Ascending aorta (tissue), 2 donors: ENCODE measurements around the gene TMEM255A. TPM values are rescaled to one million over a fixed set of nuclear protein-coding genes. Genes with fewer than 3 reads are reported as not detected.

Source experiments
- DNase-seq, 2 donors: peaks; one replicate each; pipeline ENCODE4 v3.0.0-alpha.2; 2019; ENCODE audit warnings: low spot score in 2 of 2
- H3K27ac ChIP-seq, 2 donors: fragments of 200-600 bp; sonication (generic); one replicate each; pipeline ENCODE4 v1.5.1; 2016 to 2017; ENCODE audit warnings: mild to moderate bottlenecking in 1 of 2
- H3K27me3 ChIP-seq: fragments of 200-600 bp; sonication (generic); one replicate; pipeline ENCODE4 v1.5.1; 2017
- H3K36me3 ChIP-seq, 2 donors: fragments of 200-600 bp; sonication (generic); one replicate each; pipeline ENCODE4 v1.5.1; 2016
- H3K4me1 ChIP-seq, 2 donors: fragments of 200-600 bp; sonication (generic); one replicate each; pipeline ENCODE4 v1.5.1; 2016 to 2017; ENCODE audit warnings: mild to moderate bottlenecking in 1 of 2
- H3K4me3 ChIP-seq, 2 donors: fragments of 200-600 bp; sonication (generic); one replicate each; pipeline ENCODE4 v1.5.1; 2016 to 2017; ENCODE audit warnings: mild to moderate bottlenecking in 1 of 2
- H3K9me3 ChIP-seq, 2 donors: fragments of 200-600 bp; sonication (generic); one replicate each; pipeline ENCODE4 v1.5.1; 2016
- intact Hi-C: fragments of 100-400 bp; cut with DNase I; formaldehyde crosslinking; loops from one replicate; pipeline ENCODE4 v1.15.1; 2023
- total RNA-seq: library from RNA; depleted of rRNA; stranded (reverse); fragments of >200 nt; gene quantifications from one replicate; pipeline ENCODE4 v1.1.0, GENCODE V29; 2016
- TF ChIP-seq, protein P1 (sequence below), 3 experiments: fragments of 200-600 bp in 2 of 3; fragments of 450-650 bp in 1 of 3; sonication (generic) in 2 of 3; IDR thresholded peaks; one replicate each; pipeline ENCODE4 v1.5.1; 2016 to 2019; ENCODE audit warnings: antibody characterized with exemption in 3 of 3, mild to moderate bottlenecking in 1 of 3, moderate library complexity in 1 of 3

Gene TMEM255A
- total RNA-seq, 1 donor from 2014 or later: not detected

DNA sequence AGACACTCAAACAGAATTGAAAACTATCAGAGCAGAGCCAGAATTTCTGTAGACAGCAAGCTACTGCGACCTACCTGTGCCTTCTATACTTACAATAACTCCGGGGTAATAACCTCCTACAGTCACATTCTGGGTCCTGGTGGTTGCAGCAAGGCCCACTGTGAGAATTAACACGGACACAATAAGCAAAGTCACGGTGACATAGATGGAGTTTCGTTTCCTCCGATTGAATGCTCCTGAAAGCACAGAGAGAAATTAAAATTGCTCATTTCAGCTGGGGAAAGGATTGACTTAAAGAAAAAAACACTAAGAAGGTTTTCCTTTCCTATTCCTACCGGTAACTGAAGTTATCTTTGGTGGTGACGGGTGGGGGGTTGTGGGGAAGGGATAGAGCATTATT lies 7.0 kb downstream of the TMEM255A start:
- H3K4me3 ChIP-seq: no peak overlapping the region
- TF ChIP-seq, protein P1, sequence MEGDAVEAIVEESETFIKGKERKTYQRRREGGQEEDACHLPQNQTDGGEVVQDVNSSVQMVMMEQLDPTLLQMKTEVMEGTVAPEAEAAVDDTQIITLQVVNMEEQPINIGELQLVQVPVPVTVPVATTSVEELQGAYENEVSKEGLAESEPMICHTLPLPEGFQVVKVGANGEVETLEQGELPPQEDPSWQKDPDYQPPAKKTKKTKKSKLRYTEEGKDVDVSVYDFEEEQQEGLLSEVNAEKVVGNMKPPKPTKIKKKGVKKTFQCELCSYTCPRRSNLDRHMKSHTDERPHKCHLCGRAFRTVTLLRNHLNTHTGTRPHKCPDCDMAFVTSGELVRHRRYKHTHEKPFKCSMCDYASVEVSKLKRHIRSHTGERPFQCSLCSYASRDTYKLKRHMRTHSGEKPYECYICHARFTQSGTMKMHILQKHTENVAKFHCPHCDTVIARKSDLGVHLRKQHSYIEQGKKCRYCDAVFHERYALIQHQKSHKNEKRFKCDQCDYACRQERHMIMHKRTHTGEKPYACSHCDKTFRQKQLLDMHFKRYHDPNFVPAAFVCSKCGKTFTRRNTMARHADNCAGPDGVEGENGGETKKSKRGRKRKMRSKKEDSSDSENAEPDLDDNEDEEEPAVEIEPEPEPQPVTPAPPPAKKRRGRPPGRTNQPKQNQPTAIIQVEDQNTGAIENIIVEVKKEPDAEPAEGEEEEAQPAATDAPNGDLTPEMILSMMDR (IDR thresholded peaks at IDR 0.05): no peak
- intact Hi-C loops: no loop called here
- H3K36me3 ChIP-seq: no peaks in the 10 kb centered on the region
- no peaks in the 10 kb centered on the region for H3K27me3 ChIP-seq
- no peaks in the 10 kb centered on the region for H3K9me3 ChIP-seq
- DNase-seq: no peak
- no peak overlapping the region for H3K27ac ChIP-seq
- no peaks in the 10 kb centered on the region for H3K4me1 ChIP-seq

DNA sequence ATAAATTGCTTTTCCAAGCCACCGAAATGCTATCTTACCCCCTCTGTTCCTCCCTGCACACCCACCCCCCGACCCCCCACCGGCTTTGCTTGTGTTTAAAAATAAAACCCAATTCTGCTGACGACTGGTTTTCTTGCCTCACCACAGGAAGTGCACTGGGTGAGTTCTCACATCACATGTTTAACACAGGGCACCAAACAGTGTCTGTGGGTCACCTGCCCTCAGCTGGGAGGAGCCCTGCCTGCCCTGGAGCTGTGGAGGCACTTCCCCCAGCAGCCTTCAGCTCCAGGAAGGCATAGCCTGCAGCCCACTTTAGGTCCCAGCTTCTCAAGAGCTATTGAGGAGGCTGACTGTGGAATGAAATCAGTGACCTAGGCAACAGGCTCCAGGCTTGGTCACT lies 8.8 kb downstream of the TMEM255A start:
- intact Hi-C loops: no loop called here
- H3K4me3 ChIP-seq: no peak overlapping the region
- H3K27ac ChIP-seq: no peak overlapping the region
- TF ChIP-seq, protein P1 (IDR thresholded peaks at IDR 0.05): no peak
- no peaks in the 10 kb centered on the region for H3K9me3 ChIP-seq
- no peaks in the 10 kb centered on the region for H3K36me3 ChIP-seq
- no peaks in the 10 kb centered on the region for H3K27me3 ChIP-seq
- peak in 1 of 2 donors; percentile 19 for DNase-seq
- H3K4me1 ChIP-seq: no peaks in the 10 kb centered on the region

DNA sequence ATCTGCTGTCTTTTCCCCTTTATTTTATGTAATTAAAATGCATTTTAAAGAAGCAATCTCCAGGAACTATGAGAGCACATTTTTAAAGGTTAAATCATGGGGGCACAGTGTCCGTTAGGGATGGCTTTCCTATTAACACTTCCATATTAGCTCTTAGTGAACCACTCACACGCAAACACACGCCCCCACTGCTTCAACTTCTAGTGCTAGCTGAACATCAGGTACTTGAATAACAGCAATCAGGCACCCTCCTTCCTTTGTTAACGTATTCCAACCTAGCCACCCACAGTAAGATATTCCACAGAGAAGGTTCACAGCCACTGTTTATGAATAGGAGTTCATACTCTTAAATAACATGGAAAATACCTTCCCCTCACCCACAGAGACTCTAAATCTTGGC lies 9.3 kb downstream of the TMEM255A start:
- intact Hi-C loops: no loop called here

DNA sequence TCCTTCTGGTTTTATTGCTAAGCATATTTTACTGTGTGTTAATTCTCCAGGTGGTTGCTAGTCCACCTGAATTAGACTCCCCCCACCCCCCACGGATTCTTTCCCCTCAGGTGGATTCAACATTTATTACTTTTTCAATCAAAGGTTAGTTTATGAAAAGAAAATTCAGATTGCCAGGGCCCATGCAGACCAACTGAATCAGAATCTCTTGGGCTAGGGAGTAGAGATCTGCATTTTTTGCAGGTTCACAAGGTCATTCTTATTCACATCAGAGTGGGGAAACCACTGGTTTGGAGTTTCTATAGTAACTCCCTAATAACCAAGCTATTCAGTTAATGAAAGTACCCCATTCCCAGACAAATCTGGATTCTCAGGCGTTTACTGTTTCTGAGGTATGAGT lies 9.8 kb downstream of the TMEM255A start:
- DNase-seq: no peak
- Histone ChIP-seq H3K27me3 (no peaks in the 10 kb centered on the region), H3K27ac (no peak overlapping the region), H3K36me3 (no peaks in the 10 kb centered on the region), H3K9me3 (no peaks in the 10 kb centered on the region), H3K4me1 (no peaks in the 10 kb centered on the region), H3K4me3 (no peak overlapping the region)
- intact Hi-C loops: no loop called here
- TF ChIP-seq, protein P1 (IDR thresholded peaks at IDR 0.05): no peak

More for the DNA sequence above, 9.3 kb downstream of the TMEM255A start:
- TF ChIP-seq, protein P1 (IDR thresholded peaks at IDR 0.05): no peak
- DNase-seq: no peak
- no peak overlapping the region for H3K27ac ChIP-seq
- H3K4me3 ChIP-seq: no peak overlapping the region
- no peaks in the 10 kb centered on the region for H3K36me3 ChIP-seq
- no peaks in the 10 kb centered on the region for H3K9me3 ChIP-seq
- H3K27me3 ChIP-seq: no peaks in the 10 kb centered on the region
- no peaks in the 10 kb centered on the region for H3K4me1 ChIP-seq

DNA sequence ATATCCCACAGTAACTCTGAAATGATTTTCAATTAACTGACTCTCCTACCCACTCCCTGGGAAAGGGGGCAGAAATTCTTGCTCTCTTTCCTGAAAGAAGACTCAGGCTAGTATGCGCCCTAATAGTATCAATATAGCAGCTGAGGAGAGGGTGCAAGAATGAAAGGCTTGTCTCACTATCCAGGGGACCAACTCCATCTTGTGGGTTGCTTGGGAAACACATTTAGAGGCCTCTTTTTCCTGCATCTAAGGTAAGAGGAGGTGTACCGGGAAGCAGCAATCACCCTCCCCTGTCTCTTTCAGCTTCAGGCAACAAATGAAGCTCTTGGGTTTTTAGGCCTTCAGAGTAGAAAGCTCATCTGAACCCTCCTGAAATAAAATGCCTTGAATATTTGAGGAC lies 11.3 kb downstream of the TMEM255A start:
- TF ChIP-seq, protein P1 (IDR thresholded peaks at IDR 0.05): no peak
- Histone ChIP-seq H3K27me3 (no peaks in the 10 kb centered on the region), H3K36me3 (no peaks in the 10 kb centered on the region), H3K4me1 (no peaks in the 10 kb centered on the region), H3K27ac (no peak overlapping the region), H3K4me3 (no peak overlapping the region), H3K9me3 (no peaks in the 10 kb centered on the region)
- DNase-seq: no peak
- intact Hi-C loops: no loop called here

DNA sequence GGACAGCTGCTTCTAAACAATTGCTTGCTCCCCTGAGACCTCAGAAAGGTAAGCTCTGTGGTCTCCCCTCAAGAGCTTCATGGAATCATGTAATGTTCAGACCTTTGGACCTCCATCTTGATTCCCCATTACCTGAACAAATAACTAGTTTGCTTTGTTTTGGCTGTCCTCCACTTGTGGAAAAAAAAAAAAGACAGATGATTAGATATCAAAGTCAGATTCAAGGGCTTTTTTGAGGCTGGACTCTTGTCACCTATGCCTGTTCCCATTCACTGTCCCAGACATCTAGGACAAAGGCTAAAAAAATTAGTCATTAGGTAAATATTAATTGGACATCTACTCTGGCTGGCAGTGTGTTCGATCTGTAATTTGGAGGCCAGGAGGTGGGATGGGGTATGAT lies 13.3 kb downstream of the TMEM255A start:
- no peak for DNase-seq
- H3K4me3 ChIP-seq: no peak overlapping the region
- intact Hi-C loops: no loop called here
- no peaks in the 10 kb centered on the region for H3K36me3 ChIP-seq
- no peaks in the 10 kb centered on the region for H3K27me3 ChIP-seq
- TF ChIP-seq, protein P1 (IDR thresholded peaks at IDR 0.05): no peak
- H3K27ac ChIP-seq: no peak overlapping the region
- H3K9me3 ChIP-seq: no peaks in the 10 kb centered on the region
- H3K4me1 ChIP-seq: no peaks in the 10 kb centered on the region
